ENCODE measurements around the gene FAM222B.
"Not testable (repeated sequence)": the region's sequence is repeated elsewhere in the genome, so short reads cannot be mapped to it uniquely, and the experiment has no call there.

FAM222B gene

DNA sequence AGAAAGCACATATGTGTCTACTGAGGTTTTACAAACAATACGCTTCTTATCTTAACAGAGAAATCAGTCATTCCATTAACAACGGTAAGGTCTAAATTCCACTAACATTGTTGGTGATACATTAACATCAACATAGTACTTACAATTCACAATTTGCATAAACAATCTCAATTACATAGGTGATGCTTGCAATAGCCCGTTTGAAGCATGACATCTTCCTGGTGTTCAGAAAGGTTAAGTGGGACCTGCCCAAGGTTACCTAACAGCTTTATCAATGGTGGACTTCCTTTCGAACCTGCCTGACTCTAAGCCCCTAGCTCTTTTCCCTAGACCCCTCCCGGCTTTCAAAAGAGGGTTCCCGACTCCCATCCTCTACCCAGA, 699 bp downstream of the FAM222B start:
- no peak for DNase-seq (ENCODE audit: low read depth)

GRCh38 chr17:28839221-28839620, 3.4 kb downstream of the FAM222B start:
- no peak for DNase-seq (ENCODE audit: low read depth)

DNA sequence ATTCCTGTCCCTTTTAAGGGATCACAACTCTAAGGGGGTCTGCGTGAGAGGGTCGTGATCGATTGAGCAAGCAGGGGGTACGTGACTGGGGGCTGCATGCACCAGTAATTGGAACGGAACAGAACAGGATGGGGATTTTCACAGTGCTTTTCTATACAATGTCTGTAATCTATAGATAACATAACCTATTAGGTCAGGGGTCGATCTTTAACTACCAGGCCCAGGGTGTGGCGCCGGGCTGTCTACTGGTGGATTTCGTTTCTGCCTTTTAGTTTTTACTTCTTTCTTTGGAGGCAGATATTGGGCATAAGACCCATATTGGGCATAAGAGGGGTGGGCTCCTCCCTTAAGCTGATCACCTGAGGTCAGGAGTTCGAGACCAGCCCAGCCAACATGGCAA, 6.0 kb downstream of the FAM222B start:
- not testable (repeated sequence) for DNase-seq (ENCODE audit: low read depth)

- no peak for DNase-seq (ENCODE audit: low read depth)
Measured at GRCh38 chr17:28834420-28834819, 8.2 kb downstream of the FAM222B start.

- DNase-seq (ENCODE audit: low read depth), result no peak
Measured at GRCh38 chr17:28828294-28829040, 14.1 kb downstream of the FAM222B start.

DNA sequence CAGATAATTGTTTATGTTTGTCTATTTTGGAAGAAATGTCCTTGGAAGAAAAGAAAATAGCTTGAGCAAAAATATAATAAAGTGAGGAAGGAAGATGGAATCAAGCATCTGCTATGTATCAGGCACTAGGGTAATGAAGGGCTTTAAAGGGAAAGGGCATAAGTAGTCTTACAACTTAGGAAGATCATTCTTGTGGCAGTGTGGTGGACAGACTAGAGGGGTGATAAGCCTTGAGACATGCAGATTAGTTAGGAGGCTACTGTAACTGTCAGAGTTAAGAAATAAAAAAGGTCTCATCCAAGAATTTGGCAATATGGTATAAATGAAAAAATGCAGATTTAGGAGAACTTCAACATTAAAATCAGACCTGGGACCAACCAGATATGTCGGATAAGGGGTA, 14.9 kb downstream of the FAM222B start:
- DNase-seq (ENCODE audit: low read depth), result no peak

DNA sequence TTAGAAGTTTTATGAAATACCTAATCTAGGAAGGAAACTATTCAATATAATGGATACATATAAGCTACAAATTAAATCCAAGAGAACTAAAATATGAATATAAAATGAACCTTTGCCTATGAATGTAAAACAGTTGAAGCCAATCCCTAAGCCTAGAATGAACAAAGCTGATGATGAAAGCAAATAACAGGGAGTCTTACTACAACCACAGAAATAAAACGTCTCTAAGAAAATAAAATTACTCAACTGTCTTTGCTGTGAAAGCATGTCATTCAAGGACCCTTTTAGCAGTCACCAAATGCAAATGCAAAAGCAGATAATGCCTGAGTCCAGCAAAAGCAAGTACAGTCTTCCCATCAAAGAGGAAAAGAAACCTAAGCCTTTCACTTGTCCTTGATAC, 23.0 kb downstream of the FAM222B start:
- DNase-seq (ENCODE audit: low read depth), result no peak

DNA sequence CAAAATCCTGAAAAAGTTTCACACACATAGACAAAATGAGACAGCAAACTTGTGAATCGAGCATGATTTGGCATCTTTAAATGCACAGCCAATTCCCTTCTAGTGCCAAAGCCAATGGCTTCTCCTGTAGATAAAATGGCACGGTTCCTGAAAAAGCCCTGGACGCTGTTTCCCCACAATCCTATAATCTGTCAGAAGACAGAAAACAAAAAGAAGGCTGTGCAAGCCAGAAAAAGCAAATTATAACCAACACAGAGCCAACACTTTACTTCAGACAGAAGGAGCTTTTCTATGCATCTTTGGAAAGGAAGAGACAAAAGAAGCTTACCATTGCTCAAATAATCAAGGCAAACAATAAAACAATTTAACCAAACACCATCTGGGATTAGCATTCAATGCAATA, 23.8 kb downstream of the FAM222B start:
- DNase-seq (ENCODE audit: low read depth), result no peak

GRCh38 chr17:28816540-28816939, 26.1 kb downstream of the FAM222B start:
- DNase-seq (ENCODE audit: low read depth), result no peak

DNA sequence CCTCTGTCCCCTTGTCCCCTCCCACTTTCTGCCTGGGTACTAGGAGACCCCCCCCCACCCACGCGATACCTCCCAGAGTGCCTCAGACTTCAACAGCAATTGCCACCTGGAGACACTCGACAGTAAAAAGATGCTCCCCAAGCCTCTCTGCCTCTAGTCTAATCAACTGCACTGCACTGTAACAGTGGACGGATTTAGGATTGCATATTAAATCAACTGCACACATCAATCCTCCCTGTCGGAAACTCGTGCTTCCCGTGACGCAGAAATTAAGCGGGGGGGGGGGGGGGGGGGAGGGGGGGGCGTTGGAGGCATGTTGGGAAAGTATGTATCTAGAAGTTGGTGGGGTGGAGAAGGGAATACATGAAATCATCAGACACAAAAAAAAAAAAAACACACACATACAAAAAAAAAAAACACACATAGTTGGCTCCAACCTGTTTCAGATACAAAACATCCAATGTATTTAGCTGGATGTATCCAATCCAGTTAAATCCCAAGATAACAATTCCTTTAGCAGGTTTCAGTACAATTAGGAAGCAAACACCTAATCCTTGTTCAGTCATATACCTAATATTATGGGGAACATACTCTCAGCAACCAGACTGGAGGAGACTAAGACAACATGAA, 29.7 kb downstream of the FAM222B start:
- no peak for DNase-seq (ENCODE audit: low read depth)

- peak; percentile 95 for DNase-seq (ENCODE audit: low read depth)
Measured at GRCh38 chr17:28812091-28812747, 30.4 kb downstream of the FAM222B start.

- no peak for DNase-seq (ENCODE audit: low read depth)
Measured at GRCh38 chr17:28811651-28812090, 30.9 kb downstream of the FAM222B start.

DNA sequence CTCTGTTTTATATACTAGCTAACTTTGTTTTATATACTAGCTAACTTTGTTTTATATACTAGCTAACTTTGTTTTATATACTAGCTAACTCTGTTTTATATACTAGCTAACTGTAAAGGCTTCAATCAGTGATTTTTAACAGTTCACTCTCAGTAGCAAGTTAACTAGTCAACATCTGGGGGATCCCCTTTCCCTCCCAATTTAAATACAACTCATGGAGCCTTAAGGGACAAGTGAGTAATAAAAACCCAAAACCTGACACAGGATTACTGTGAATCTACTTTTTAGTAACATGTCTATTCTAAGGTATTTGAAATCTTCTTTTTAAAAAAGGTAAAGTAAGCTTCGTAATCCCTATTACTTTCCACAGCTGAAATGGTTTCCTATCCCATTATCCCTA, 32.2 kb downstream of the FAM222B start:
- DNase-seq (ENCODE audit: low read depth), result no peak

DNA sequence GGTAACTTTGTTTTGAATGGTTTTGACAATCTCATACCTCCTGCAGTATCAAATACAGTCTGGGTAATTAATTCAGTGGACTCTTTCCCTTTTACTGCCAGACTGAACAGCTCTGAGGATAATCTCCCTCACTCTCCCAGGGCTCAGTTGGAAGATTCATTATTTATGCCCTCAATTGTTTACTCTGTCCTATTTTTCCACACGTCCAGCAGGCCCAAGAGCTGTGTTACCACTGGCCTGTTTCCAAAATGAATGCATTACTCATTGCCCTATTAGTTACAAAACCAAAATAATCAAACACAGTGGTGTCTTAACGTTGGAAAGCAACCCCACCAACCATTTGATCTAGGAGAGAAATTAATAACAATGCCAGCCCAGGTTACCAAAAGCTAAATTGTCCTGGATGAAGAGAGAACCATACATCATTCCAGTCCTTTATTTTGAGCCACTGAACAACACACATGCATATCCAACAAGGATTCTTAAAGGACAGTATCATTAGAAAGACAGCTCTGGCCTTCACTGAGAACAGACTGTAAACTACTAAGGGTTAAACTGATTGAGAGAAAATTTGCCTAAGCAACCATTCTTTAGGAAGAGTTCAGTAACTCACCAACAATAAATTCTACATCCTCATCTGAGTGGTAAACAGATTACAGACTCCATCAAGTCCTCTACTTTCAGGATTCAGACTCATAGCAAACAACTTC, 34.5 kb downstream of the FAM222B start:
- no peak for DNase-seq (ENCODE audit: low read depth)

DNA sequence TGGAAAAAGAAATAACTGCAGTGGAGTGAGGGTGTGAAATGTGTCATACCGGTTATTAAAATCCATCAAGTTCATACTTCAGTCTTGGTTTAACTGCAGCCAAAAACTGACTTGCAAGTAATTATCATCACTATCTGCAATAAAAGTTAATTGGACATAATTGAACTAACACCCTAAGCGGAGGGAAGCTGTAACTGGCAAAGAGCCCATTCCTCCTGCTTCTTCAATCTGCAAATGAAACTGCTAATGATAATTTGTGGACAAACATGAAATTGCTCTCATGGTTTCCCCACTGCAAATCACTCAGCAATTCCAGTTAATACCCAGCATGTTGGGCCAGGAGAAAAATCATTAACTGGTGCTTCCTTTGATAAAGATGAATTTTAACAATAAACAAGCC, 46.5 kb downstream of the FAM222B start:
- DNase-seq (ENCODE audit: low read depth), result no peak

- DNase-seq (ENCODE audit: low read depth), result not testable (repeated sequence)
Measured at GRCh38 chr17:28794846-28795441, 47.6 kb downstream of the FAM222B start.

DNA sequence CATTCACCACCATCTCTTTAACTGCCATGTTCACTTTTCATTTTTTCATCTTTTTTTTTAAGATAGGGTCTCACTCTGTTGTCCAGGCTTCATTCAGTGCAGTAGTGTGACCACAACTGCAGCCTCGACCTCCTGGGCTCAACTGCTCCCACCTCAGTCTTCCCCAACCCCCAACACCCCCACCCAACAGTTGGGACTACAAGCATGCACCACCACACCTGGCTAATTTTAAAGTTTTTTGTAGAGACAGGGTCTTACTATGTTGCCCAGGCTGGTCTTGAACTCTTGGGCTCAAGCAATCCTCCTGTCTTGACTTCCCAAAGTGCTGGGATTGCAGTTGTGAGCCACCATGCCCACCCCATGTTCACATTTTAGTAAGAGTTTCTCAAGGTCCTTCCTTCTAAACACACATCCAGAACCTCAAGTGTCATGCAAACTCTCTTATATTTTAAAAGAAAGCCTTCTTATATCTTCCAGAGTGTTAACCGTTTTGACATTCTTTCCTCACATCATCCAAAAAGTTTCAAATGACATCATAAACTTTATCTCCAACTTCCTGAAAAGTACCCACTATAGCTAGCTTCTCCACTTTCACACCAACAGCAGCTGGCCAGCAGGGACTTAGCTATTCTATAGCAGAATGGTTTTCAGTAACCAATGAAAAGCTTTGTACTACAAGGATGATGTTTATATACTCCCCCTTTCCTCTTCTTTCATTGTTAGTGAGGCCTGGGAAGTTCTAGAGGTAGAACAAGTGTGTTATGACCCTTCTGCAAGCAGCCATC, 49.5 kb downstream of the FAM222B start:
- DNase-seq (ENCODE audit: low read depth), result no peak

DNA sequence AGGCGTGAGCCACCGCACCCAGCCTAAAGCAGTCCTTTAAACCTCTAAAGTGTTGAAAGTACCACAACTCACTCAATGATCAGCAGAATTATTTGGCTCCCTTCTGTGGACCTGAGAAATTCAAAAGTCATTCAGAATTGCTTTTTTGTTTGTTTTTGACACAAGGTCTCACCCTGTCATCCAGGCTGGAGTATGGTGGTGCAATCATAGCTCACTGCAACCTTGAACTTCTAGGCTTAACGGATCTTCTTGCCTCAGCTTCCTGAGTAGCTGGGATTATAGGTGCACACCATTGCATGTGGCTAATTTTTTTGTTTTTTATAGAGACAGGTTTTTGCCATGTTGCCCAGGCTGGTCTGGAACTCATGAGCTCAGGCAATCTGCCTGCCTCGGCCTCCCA, 54.5 kb downstream of the FAM222B start:
- no peak for DNase-seq (ENCODE audit: low read depth)

DNA sequence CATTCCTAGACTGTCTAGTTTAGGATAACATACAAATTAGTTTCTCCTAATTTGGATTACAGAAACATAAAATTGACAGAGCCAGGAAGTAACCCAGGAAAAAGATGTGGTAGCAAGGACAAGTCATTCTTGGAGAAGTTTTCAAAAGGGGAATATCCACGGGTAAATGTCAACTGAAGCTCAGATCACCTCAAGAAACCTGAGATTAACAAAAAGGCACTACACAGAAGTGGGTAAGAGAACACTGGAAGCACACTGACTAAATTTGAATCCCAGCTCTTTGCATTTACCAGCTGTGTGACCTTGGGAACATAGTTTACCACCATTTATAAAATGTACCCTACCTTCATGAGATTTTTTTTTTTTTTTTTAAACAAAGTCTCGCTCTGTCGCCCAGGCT, 59.4 kb downstream of the FAM222B start:
- DNase-seq (ENCODE audit: low read depth), result no peak

DNA sequence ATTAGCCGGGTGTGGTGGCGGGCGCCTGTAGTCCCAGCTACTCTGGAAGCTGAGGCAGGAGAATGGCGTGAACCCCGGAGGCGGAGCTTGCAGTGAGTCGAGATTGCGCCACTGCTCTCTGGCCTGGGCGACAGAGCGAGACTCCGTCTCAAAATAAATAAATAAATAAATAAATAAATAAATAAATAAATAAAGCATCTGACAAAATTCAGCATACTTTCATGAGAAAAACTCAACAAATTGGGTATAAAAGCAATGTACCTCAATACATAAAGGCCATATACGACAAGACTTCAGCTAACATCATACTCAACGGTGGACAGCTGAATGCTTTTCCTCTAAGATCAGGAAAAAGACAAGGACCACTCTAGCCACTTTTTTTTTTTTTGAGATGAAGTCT, 63.0 kb downstream of the FAM222B start:
- not testable (repeated sequence) for DNase-seq (ENCODE audit: low read depth)

DNA sequence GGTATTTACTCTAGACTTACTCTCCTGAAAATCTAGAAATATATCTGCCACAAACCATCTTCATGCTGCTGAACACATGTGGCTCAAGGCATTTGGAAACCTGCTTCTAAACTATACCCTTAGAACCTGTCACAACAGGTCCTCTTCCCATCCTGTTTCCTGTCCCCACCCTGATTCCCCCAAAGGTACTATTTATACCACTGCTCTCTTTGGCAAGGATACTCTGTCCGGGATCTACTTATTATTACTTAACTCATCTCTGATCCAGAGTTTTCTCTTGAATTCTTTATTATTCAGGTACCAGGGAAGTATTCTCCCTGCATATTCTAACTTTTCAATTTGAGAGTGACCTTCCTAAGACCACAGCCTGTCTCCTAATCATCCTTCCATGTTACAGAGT, 65.4 kb downstream of the FAM222B start:
- DNase-seq (ENCODE audit: low read depth), result no peak

All from T follicular helper cell (primary cell).